Lung (tissue), 12 donors: ENCODE measurements around the gene COQ7. TPM values are rescaled to one million over a fixed set of nuclear protein-coding genes. Genes with fewer than 3 reads are reported as not detected.

Experiments
- ATAC-seq: fragments of 200-7000 bp; cut with Tn5 transposase; one replicate; pipeline ENCODE4 v1.9.1; 2020; ENCODE audit warnings: moderate number of reproducible peaks; ENCODE audit not compliant: insufficient read depth, low FRiP score
- DNase-seq, 3 donors: peaks; one replicate each; pipeline ENCODE4 v3.0.0-alpha.2; 2013 to 2017
- H3K27ac ChIP-seq, 2 donors: one replicate each; pipeline ENCODE4 v1.5.1; 2013; ENCODE audit warnings: mild to moderate bottlenecking in 2 of 2, moderate library complexity in 2 of 2, control low read depth in 1 of 2, inconsistent platforms in 1 of 2, low read depth in 1 of 2, low read length in 1 of 2
- H3K27me3 ChIP-seq, 3 donors: one replicate each; pipeline ENCODE4 v1.5.1; 2013; ENCODE audit warnings: low read length in 2 of 3; ENCODE audit not compliant: control insufficient read depth in 3 of 3, insufficient read depth in 3 of 3
- H3K36me3 ChIP-seq, 4 donors: one replicate each; pipeline ENCODE4 v1.5.1; 2013; ENCODE audit warnings: low read length in 4 of 4, mild to moderate bottlenecking in 1 of 4, moderate library complexity in 1 of 4; ENCODE audit not compliant: control insufficient read depth in 4 of 4, insufficient read depth in 4 of 4
- H3K4me1 ChIP-seq, 5 donors: one replicate each; pipeline ENCODE4 v1.5.1; 2013; ENCODE audit warnings: low read length in 5 of 5, mild to moderate bottlenecking in 2 of 5, moderate library complexity in 1 of 5; ENCODE audit not compliant: control insufficient read depth in 5 of 5, insufficient read depth in 5 of 5
- H3K4me3 ChIP-seq: one replicate; pipeline ENCODE4 v1.5.1; 2013; ENCODE audit warnings: mild to moderate bottlenecking, control low read depth, moderate library complexity
- H3K9ac ChIP-seq, 2 donors: one replicate each; pipeline ENCODE4 v1.5.1; 2013; ENCODE audit warnings: low read length in 2 of 2, control low read depth in 1 of 2; ENCODE audit not compliant: insufficient read depth in 1 of 2
- H3K9me3 ChIP-seq, 4 donors: one replicate each; pipeline ENCODE4 v1.5.1; 2013; ENCODE audit warnings: low read length in 3 of 4, mild to moderate bottlenecking in 1 of 4, moderate library complexity in 1 of 4; ENCODE audit not compliant: control insufficient read depth in 4 of 4, insufficient read depth in 3 of 4
- WGBS, 2 donors: extraction: QIAGEN DNeasy Blood & Tissue Kit; methylation state at CpG; one replicate each; pipeline ENCODE4 v1.1.7; 2013; 5-methylcytosine and 5-hydroxymethylcytosine counted together
- polyA plus RNA-seq, 2 donors: library from polyadenylated mRNA; stranded (reverse); fragments of 200-250 nt; gene quantifications; one replicate each; pipeline ENCODE4 v1.2.1, GENCODE V29; 2013
- total RNA-seq, 2 donors: library from RNA; depleted of rRNA in 1 of 2; stranded (reverse); fragments of >200 nt in 1 of 2; gene quantifications; one replicate each; pipeline ENCODE4 v1.2.1, GENCODE V29; 2014 to 2021
- TF ChIP-seq, protein P1 (sequence below): IDR thresholded peaks from 2 replicates; pipeline ENCODE4 v1.5.1; 2012; ENCODE audit warnings: mild to moderate bottlenecking; ENCODE audit errors: control extremely low read depth, extremely low read depth
- donor health status: control.
- donor health status: control.
- donor health status: Bipolar disorder and iron deficiency.
- donor health status: healthy.
- donor health status: DM: yes; HTN: yes; CAD: no.

Gene COQ7
- total and polyA plus RNA-seq, 4 donors, result 11.1 to 26.2 (median 18.7) TPM

DNA sequence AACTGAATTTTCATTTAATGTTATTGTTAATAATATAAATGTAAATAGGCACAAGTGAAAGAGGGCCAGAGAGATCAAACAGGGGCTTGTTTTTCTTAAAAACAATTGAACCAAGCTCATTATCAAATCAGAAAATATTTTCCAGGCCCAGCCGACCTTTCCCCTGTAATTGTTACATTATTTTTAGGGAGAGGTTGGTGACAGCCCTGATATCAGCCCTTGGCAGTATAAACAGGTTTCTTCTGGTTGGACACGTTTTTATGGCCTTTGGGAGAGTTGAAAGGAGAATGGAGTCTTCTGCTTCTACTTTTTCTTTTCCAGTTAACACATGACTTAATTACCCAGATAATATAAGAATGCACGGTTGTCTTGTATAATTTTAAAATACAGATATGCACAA, 40.0 kb upstream of the COQ7 start:
- Histone ChIP-seq H3K9me3 (no peaks in the 10 kb centered on the region), H3K4me1 (no peaks in the 10 kb centered on the region), H3K4me3 (no peak overlapping the region), H3K27me3 (no peaks in the 10 kb centered on the region), H3K9ac (no peak overlapping the region), H3K36me3 (peaks cover 0 to 6% (median 1%) of the 10 kb centered on the region in 4 donors), H3K27ac (no peak overlapping the region)
- 57 to 78% methylated on average over 3 of the region's 3 CpGs for WGBS, 2 donors
- TF ChIP-seq, protein P1, sequence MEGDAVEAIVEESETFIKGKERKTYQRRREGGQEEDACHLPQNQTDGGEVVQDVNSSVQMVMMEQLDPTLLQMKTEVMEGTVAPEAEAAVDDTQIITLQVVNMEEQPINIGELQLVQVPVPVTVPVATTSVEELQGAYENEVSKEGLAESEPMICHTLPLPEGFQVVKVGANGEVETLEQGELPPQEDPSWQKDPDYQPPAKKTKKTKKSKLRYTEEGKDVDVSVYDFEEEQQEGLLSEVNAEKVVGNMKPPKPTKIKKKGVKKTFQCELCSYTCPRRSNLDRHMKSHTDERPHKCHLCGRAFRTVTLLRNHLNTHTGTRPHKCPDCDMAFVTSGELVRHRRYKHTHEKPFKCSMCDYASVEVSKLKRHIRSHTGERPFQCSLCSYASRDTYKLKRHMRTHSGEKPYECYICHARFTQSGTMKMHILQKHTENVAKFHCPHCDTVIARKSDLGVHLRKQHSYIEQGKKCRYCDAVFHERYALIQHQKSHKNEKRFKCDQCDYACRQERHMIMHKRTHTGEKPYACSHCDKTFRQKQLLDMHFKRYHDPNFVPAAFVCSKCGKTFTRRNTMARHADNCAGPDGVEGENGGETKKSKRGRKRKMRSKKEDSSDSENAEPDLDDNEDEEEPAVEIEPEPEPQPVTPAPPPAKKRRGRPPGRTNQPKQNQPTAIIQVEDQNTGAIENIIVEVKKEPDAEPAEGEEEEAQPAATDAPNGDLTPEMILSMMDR, result no peak
- DNase-seq, result no peak
- no peak for ATAC-seq

DNA sequence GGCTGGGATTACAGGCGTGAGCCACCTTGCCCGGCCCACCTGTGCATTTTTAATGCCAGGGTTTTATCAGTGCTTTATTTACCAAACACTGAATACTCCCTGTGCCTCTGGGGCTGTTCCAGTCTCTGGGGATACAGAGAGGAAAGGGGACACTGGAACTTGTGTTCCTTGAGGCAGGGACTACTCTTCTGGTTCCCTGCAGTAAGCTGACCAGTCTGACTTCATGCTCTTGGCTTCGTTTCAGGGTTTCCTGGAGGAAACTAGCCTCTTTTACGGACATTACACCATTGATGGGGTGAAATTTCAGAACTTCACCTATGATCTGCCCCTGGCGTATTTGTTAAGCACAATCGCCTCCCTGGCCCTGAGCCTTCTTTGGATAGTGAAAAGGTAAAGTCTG, 37.4 kb upstream of the COQ7 start:
- no peak overlapping the region for H3K27ac ChIP-seq
- H3K27me3 ChIP-seq, result no peaks in the 10 kb centered on the region
- peaks cover 0 to 3% (median 0%) of the 10 kb centered on the region in 4 donors for H3K9me3 ChIP-seq
- peaks cover 0 to 4% (median 0%) of the 10 kb centered on the region in 4 donors for H3K36me3 ChIP-seq
- 81 to 87% methylated on average over 6 of the region's 6 CpGs for WGBS, 2 donors
- no peak overlapping the region for H3K4me3 ChIP-seq
- ATAC-seq (no peak), DNase-seq (peak in 1 of 3 donors; percentile 11)
- H3K4me1 ChIP-seq, result no peaks in the 10 kb centered on the region
- TF ChIP-seq, protein P1, result no peak
- no peak overlapping the region for H3K9ac ChIP-seq

DNA sequence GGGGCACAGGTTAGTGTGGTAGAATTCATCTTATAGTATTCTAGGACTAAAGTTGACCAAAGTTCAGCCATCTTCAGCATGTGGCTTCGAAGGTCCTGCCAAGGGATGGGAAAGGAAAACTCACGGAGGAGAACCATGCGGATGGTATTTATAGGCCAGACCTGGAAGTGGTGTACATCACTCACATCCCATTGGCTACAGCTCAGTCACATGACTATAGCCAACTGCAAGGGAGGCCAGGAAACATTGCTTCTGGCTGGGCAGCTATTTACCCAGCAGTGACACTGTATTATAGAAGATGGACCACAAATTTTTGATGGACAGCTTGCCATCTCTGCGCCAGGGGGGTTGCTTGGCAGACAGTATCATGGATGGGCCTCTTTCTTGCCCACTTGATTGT, 35.7 kb upstream of the COQ7 start:
- H3K4me1 ChIP-seq, result no peaks in the 10 kb centered on the region
- H3K36me3 ChIP-seq, result peaks cover 0 to 6% (median 0%) of the 10 kb centered on the region in 4 donors
- DNase-seq, result no peak
- no peaks in the 10 kb centered on the region for H3K27me3 ChIP-seq
- H3K4me3 ChIP-seq, result no peak overlapping the region
- ATAC-seq, result no peak
- peaks cover 0 to 3% (median 0%) of the 10 kb centered on the region in 4 donors for H3K9me3 ChIP-seq
- TF ChIP-seq, protein P1, result no peak
- no peak overlapping the region for H3K27ac ChIP-seq
- no peak overlapping the region for H3K9ac ChIP-seq
- 71 to 72% methylated on average over 4 of the region's 4 CpGs for WGBS, 2 donors

DNA sequence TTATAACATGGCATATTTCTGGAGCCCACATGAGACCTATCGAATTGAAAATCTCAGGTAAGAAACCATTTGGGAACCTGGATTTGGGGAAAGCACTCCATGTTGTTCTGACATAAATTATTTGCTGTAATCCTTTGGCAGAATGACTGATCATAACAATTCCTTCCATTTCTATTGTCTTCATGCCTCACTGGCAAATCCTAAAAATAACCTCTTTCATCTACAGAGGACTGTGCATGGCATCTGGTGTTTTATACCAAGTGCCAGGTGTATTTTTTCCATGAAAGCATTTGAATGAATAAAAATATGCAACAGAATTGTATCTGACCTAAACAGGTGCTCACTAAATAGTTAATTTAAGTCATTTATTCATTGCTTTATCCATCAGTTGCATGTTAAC, 33.7 kb upstream of the COQ7 start:
- TF ChIP-seq, protein P1, result no peak

More for the DNA sequence above, 33.7 kb upstream of the COQ7 start:
- Histone ChIP-seq H3K4me3 (no peak overlapping the region), H3K4me1 (no peaks in the 10 kb centered on the region), H3K36me3 (peaks cover 0 to 8% (median 0%) of the 10 kb centered on the region in 4 donors), H3K9ac (no peak overlapping the region), H3K27ac (no peak overlapping the region), H3K27me3 (no peaks in the 10 kb centered on the region), H3K9me3 (peaks cover 0 to 4% (median under 1%) of the 10 kb centered on the region in 4 donors)
- ATAC-seq (no peak), DNase-seq (no peak)
- WGBS, 2 donors, result 98 to 100% methylated on average over 1 of the region's 1 CpG
